HFF-Myc (cell line): ENCODE results near the gene NDUFB11.

Experiments used
- DNase-seq: peaks from one replicate; pipeline ENCODE4 v3.0.0-alpha.2; 2011; ENCODE audit warnings: low read depth; ENCODE audit errors: extremely low read depth
- H3K4me3 ChIP-seq: replicated peaks from 2 replicates; pipeline ENCODE4 v1.5.1; 2011; ENCODE audit warnings: low read depth, mild to moderate bottlenecking, control low read depth, low read length
- CTCF ChIP-seq: IDR thresholded peaks from 2 replicates; pipeline ENCODE4 v1.5.1; 2012; ENCODE audit warnings: mild to moderate bottlenecking, low read depth, low read length, control low read depth; ENCODE audit errors: missing control alignments

The NDUFB11 gene

GRCh38 chrX:47187106-47187677, 42.7 kb upstream of the NDUFB11 start:
- TF ChIP-seq CTCF = no peak
- H3K4me3 ChIP-seq = no peak overlapping the region
- no peak for DNase-seq

GRCh38 chrX:47186096-47186740, 41.7 kb upstream of the NDUFB11 start:
- no peak for DNase-seq
- H3K4me3 ChIP-seq = no peak overlapping the region
- no peak for TF ChIP-seq CTCF

- TF ChIP-seq CTCF = no peak
- no peak for DNase-seq
- H3K4me3 ChIP-seq = no peak overlapping the region
These were observed 40.7 kb upstream of the NDUFB11 start for GRCh38 chrX:47185241-47185640.

GRCh38 chrX:47184486-47184885, 40.0 kb upstream of the NDUFB11 start:
- no peak for TF ChIP-seq CTCF
- DNase-seq = no peak
- H3K4me3 ChIP-seq = no peak overlapping the region

GRCh38 chrX:47182106-47182700, 37.7 kb upstream of the NDUFB11 start:
- no peak overlapping the region for H3K4me3 ChIP-seq
- no peak for TF ChIP-seq CTCF
- no peak for DNase-seq

- TF ChIP-seq CTCF = no peak
These were observed 36.8 kb upstream of the NDUFB11 start for GRCh38 chrX:47181301-47181700.

GRCh38 chrX:47180346-47180745, 35.8 kb upstream of the NDUFB11 start:
- no peak for DNase-seq
- no peak for TF ChIP-seq CTCF
- H3K4me3 ChIP-seq = no peak overlapping the region

More at GRCh38 chrX:47181301-47181700, 36.8 kb upstream of the NDUFB11 start:
- DNase-seq = no peak
- H3K4me3 ChIP-seq = no peak overlapping the region
